Sigmoid colon (tissue), 7 donors: Measurements from ENCODE around the gene KCNJ10. TPM values are rescaled to one million over a fixed set of nuclear protein-coding genes. Genes with fewer than 3 reads are reported as not detected.

Source experiments
- DNase-seq: peaks from one replicate; pipeline ENCODE4 v3.0.0-alpha.2; 2019
- H3K27ac ChIP-seq, 4 donors: fragments of 200-600 bp; sonication (generic); one replicate each; pipeline ENCODE4 v1.5.1; 2016 to 2019; ENCODE audit warnings: mild to moderate bottlenecking in 1 of 4
- H3K27me3 ChIP-seq, 3 donors: fragments of 200-600 bp; sonication (generic); one replicate each; pipeline ENCODE4 v1.5.1; 2019; ENCODE audit warnings: mild to moderate bottlenecking in 1 of 3
- H3K36me3 ChIP-seq, 4 donors: fragments of 200-600 bp; sonication (generic); one replicate each; pipeline ENCODE4 v1.5.1; 2016 to 2019
- H3K4me1 ChIP-seq, 4 donors: fragments of 200-600 bp; sonication (generic); one replicate each; pipeline ENCODE4 v1.5.1; 2017 to 2019
- H3K4me3 ChIP-seq, 4 donors: fragments of 200-600 bp; sonication (generic); one replicate each; pipeline ENCODE4 v1.5.1; 2017 to 2019; ENCODE audit warnings: mild to moderate bottlenecking in 2 of 4, moderate library complexity in 1 of 4
- H3K9me3 ChIP-seq, 4 donors: fragments of 200-600 bp in 3 of 4; sonication (generic) in 3 of 4; one replicate each; pipeline versions ENCODE4 v1.5.1 to v1.6.1; 2013 to 2019
- EP300 ChIP-seq, 4 donors: sonication (generic); formaldehyde crosslinking; IDR thresholded peaks; one replicate each; pipeline ENCODE4 v1.6.1; 2017; ENCODE audit warnings: antibody characterized with exemption in 4 of 4
- POLR2A ChIP-seq, 2 donors: fragments of 450-650 bp; IDR thresholded peaks; one replicate each; pipeline ENCODE4 v1.6.1; 2016; ENCODE audit warnings: antibody characterized with exemption in 2 of 2, mild to moderate bottlenecking in 2 of 2, moderate library complexity in 2 of 2
- POLR2AphosphoS5 ChIP-seq, 4 donors: sonication (generic); formaldehyde crosslinking; IDR thresholded peaks; one replicate each; pipeline ENCODE4 v1.6.1; 2017; ENCODE audit warnings: antibody characterized with exemption in 4 of 4
- WGBS, 2 donors: extraction: QIAGEN DNeasy Blood & Tissue Kit; methylation state at CpG; one replicate each; pipeline ENCODE4 v1.1.7; 2013; 5-methylcytosine and 5-hydroxymethylcytosine counted together
- intact Hi-C: fragments of 100-400 bp; cut with DNase I; formaldehyde crosslinking; loops from one replicate; pipeline ENCODE4 v1.15.1; 2023
- polyA plus RNA-seq, 3 donors: library from polyadenylated mRNA; stranded (reverse); fragments of 200-250 nt; gene quantifications; one replicate each; pipeline ENCODE4 v1.2.3, GENCODE V29; 2013
- total RNA-seq, 4 donors: library from RNA; depleted of rRNA; stranded (reverse); fragments of >200 nt; gene quantifications; one replicate each; pipeline ENCODE4 v1.1.0, GENCODE V29; 2016
- TF ChIP-seq, protein P1 (sequence below), 4 experiments: fragments of 450-650 bp in 3 of 4; fragments of 200-600 bp in 1 of 4; IDR thresholded peaks; one replicate each; pipeline ENCODE4 v1.5.1; 2016 to 2019; ENCODE audit warnings: antibody characterized with exemption in 4 of 4, mild to moderate bottlenecking in 3 of 4, moderate library complexity in 2 of 4
- donor health status: healthy with polysubstance abuse.
- donor health status: Bipolar disorder and iron deficiency.
- donor health status: healthy.

Gene KCNJ10
- total and polyA plus RNA-seq, 7 donors, result 0.23 to 1.3 (median 0.31) TPM; not detected in 3

DNA sequence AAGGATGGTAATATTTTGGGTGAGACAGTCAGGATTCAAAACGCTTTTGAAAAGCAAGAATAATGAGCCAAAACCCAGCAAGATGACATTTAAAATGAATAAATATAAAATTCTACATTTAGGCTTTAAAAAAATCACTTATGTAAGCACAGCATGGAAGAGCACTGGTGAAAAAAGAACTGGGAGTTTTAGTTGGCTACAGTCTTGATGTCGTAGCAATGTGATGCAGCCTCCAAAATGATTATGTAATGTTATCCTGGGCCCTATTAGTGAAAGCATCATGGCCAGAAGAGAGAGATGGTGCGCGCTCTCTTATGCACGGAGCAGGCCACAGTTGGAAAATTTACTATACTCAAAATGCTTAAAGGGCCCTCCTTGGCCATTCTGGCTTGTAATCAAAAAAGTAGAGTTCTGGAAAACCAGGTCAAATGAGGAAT lies 16.5 kb upstream of the KCNJ10 start:
- intact Hi-C loops, result no loop called here
- no peaks in the 10 kb centered on the region for H3K9me3 ChIP-seq
- WGBS, 2 donors, result 90 to 93% methylated on average over 5 of the region's 5 CpGs

DNA sequence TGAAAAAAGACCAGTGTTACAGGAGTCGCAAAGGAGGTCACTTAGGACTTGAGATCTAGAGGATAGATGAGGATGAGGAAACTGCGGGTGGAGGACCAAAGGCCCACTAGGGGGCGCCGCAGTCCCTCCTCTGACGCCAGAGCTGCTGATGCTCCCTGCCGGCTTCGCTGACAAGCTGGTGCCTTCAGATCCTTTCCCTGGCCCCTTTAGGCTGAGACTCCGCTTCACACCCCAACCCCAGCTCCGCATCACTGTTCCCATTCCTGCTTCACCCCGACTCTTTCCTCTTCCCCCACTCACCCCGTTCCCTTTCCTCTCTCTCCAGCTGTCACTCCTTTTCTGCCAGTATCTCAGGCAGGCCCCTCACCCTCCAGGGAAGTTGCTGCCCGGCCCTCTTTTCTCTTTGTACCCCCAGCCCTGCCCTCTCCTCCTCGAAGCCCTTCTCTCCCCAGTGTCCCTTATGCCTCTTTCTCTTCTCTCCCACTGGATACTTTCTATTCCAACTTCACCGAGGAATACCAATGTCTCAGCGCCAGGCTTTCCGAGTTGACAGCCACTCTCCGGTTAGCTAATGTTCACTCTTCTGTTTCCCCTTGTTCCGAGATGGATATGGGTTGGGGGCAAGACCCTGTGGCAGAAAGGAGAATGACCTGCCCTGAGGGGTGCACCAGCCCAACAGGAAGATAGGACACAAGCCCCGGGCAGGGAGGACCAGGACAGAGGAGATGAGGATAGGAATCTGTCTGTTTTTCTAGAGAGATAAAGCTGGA lies 15.9 kb upstream of the KCNJ10 start:
- 48 to 58% methylated on average over 19 of the region's 19 CpGs for WGBS, 2 donors
- no peak for TF ChIP-seq POLR2AphosphoS5 (IDR thresholded peaks at IDR 0.05)
- TF ChIP-seq, protein P1, sequence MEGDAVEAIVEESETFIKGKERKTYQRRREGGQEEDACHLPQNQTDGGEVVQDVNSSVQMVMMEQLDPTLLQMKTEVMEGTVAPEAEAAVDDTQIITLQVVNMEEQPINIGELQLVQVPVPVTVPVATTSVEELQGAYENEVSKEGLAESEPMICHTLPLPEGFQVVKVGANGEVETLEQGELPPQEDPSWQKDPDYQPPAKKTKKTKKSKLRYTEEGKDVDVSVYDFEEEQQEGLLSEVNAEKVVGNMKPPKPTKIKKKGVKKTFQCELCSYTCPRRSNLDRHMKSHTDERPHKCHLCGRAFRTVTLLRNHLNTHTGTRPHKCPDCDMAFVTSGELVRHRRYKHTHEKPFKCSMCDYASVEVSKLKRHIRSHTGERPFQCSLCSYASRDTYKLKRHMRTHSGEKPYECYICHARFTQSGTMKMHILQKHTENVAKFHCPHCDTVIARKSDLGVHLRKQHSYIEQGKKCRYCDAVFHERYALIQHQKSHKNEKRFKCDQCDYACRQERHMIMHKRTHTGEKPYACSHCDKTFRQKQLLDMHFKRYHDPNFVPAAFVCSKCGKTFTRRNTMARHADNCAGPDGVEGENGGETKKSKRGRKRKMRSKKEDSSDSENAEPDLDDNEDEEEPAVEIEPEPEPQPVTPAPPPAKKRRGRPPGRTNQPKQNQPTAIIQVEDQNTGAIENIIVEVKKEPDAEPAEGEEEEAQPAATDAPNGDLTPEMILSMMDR (IDR thresholded peaks at IDR 0.05), result peak; percentile 65 to 92 (median 68)
- H3K27ac ChIP-seq, result peak overlapping the region; percentile 15 to 55 (median 22)
- peaks cover 0 to 12% (median 9%) of the 10 kb centered on the region in 4 donors for H3K4me1 ChIP-seq
- DNase-seq, result peak; percentile 92
- H3K9me3 ChIP-seq, result no peaks in the 10 kb centered on the region
- no peak overlapping the region for H3K4me3 ChIP-seq
- peaks cover 0 to 33% (median 9%) of the 10 kb centered on the region in 3 donors for H3K27me3 ChIP-seq
- H3K36me3 ChIP-seq, result peaks cover 0 to 15% (median 0%) of the 10 kb centered on the region in 4 donors
- intact Hi-C loops, result loop anchor here (2.0 kb wide), 1 partner anchor 39 kb away; no protein-coding TSS in a partner anchor

More for the DNA sequence above, 16.5 kb upstream of the KCNJ10 start:
- no peak for DNase-seq
- Histone ChIP-seq H3K4me3 (no peak overlapping the region), H3K27me3 (peaks cover 0 to 29% (median 3%) of the 10 kb centered on the region in 3 donors), H3K4me1 (peaks cover 0 to 12% (median 9%) of the 10 kb centered on the region in 4 donors), H3K36me3 (peaks cover 0 to 21% (median 0%) of the 10 kb centered on the region in 4 donors), H3K27ac (peak overlapping the region in 3 of 4 donors; percentile 22 to 55 (median 23))
- TF ChIP-seq, protein P1 (IDR thresholded peaks at IDR 0.05), result no peak
- TF ChIP-seq EP300 (IDR thresholded peaks at IDR 0.05) (no peak), POLR2AphosphoS5 (IDR thresholded peaks at IDR 0.05) (no peak), POLR2A (IDR thresholded peaks at IDR 0.05) (no peak)

DNA sequence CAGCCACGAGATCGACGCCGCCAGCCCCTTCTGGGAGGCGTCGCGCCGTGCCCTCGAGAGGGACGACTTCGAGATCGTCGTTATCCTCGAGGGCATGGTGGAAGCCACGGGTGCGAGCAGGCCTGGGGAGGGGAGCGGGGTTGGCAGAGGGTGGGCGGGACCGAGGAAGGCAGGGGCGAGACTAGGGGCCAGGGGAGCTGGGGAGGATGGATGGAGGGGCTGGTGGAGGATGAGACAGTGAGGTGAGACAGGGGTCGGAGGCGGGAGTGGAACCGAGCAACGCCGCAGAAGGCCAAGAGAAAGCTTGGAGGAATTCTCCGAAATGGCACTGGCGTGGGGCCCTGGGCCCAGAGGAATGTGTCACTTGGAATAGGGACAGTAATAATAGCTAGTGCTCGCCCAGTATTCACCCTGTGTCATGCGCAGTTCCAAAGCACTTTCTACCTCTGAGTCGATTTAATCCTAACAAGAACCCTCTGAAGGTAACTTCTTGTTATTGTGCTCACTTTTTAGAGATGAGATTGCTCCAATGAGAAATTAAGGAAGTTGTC lies 14.9 kb upstream of the KCNJ10 start:
- H3K27ac ChIP-seq, result no peak overlapping the region
- H3K9me3 ChIP-seq, result no peaks in the 10 kb centered on the region
- intact Hi-C loops, result loop anchor here (2.0 kb wide), 1 partner anchor 38 kb away; no protein-coding TSS in a partner anchor
- H3K4me3 ChIP-seq, result no peak overlapping the region
- H3K36me3 ChIP-seq, result peaks cover 0 to 6% (median 0%) of the 10 kb centered on the region in 4 donors
- peaks cover 0 to 12% (median 9%) of the 10 kb centered on the region in 4 donors for H3K4me1 ChIP-seq
- DNase-seq, result no peak
- peaks cover 0 to 36% (median 12%) of the 10 kb centered on the region in 3 donors for H3K27me3 ChIP-seq
- TF ChIP-seq POLR2AphosphoS5 (IDR thresholded peaks at IDR 0.05) (no peak), POLR2A (IDR thresholded peaks at IDR 0.05) (no peak), EP300 (IDR thresholded peaks at IDR 0.05) (no peak)
- TF ChIP-seq, protein P1 (IDR thresholded peaks at IDR 0.05), result no peak
- 90 to 92% methylated on average over 30 of the region's 30 CpGs for WGBS, 2 donors

DNA sequence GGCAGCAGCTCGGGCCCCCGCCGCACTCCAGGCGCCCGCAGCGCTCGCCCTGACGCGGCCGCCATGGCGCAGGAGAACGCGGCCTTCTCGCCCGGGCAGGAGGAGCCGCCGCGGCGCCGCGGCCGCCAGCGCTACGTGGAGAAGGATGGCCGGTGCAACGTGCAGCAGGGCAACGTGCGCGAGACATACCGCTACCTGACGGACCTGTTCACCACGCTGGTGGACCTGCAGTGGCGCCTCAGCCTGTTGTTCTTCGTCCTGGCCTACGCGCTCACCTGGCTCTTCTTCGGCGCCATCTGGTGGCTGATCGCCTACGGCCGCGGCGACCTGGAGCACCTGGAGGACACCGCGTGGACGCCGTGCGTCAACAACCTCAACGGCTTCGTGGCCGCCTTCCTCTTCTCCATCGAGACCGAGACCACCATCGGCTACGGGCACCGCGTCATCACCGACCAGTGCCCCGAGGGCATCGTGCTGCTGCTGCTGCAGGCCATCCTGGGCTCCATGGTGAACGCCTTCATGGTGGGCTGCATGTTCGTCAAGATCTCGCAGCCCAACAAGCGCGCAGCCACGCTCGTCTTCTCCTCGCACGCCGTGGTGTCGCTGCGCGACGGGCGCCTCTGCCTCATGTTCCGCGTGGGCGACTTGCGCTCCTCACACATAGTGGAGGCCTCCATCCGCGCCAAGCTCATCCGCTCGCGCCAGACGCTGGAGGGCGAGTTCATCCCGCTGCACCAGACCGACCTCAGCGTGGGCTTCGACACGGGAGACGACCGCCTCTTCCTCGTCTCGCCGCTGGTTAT lies 14.2 kb upstream of the KCNJ10 start:
- intact Hi-C loops, result loop anchor here (2.0 kb wide), 1 partner anchor 37 kb away; no protein-coding TSS in a partner anchor
- H3K36me3 ChIP-seq, result peaks cover 0 to 6% (median 0%) of the 10 kb centered on the region in 4 donors
- H3K4me3 ChIP-seq, result peak overlapping the region in 3 of 4 donors; percentile 43 to 53 (median 51)
- H3K9me3 ChIP-seq, result no peaks in the 10 kb centered on the region
- H3K4me1 ChIP-seq, result peaks cover 0 to 12% (median 9%) of the 10 kb centered on the region in 4 donors
- WGBS, 2 donors, result 26 to 35% methylated on average over 96 of the region's 96 CpGs
- H3K27me3 ChIP-seq, result peaks cover 0 to 43% (median 12%) of the 10 kb centered on the region in 3 donors
- no peak overlapping the region for H3K27ac ChIP-seq
- TF ChIP-seq, protein P1 (IDR thresholded peaks at IDR 0.05), result peak; percentile 41 to 76 (median 70)
- TF ChIP-seq POLR2A (IDR thresholded peaks at IDR 0.05), result no peak
- DNase-seq, result peak; percentile 82
